Natural killer cell treated with Interleukin-12 subunit alpha and Interleukin-12 subunit beta and Interleukin-15 and Interleukin-18, amount 100 ng/mL, for 72 hours (primary cell): ENCODE data around the gene FBXW9. TPM values are rescaled to one million over a fixed set of nuclear protein-coding genes. Genes with fewer than 3 reads are reported as not detected.
A peak's percentile ranks its signal among the peaks of the same experiment; 100 is the strongest.
"Not testable (repeated sequence)": the region's sequence is repeated elsewhere in the genome, so short reads cannot be mapped to it uniquely, and the experiment has no call there.

ENCODE experiments used
- ATAC-seq, 2 donors: fragments of 150-1000 bp; cut with Tn5 transposase in 1 of 2; sonication (Bioruptor Pico), chemical (Tn5 transposase) in 1 of 2; 2 replicates each; pipeline ENCODE4 v1.10.0; 2021
- DNase-seq: peaks from one replicate; pipeline ENCODE4 v3.0.0; 2022; ENCODE audit warnings: low spot score
- H3K27ac Mint-ChIP-seq, 2 donors: 1 replicate in 1 of 2; 2 replicates in 1 of 2; pipeline ENCODE4 v1.8.0; 2022; ENCODE audit warnings: mixed read lengths in 2 of 2, mild to moderate bottlenecking in 1 of 2, moderate library complexity in 1 of 2
- H3K27me3 Mint-ChIP-seq, 2 donors: 1 replicate in 1 of 2; 2 replicates in 1 of 2; pipeline ENCODE4 v1.8.0; 2022; ENCODE audit warnings: mixed read lengths in 2 of 2
- H3K36me3 Mint-ChIP-seq: one replicate; pipeline ENCODE4 v1.8.0; 2022; ENCODE audit warnings: mixed read lengths
- H3K4me1 Mint-ChIP-seq, 2 donors: 1 replicate in 1 of 2; 2 replicates in 1 of 2; pipeline ENCODE4 v1.8.0; 2022; ENCODE audit warnings: low read depth in 2 of 2, mixed read lengths in 2 of 2, mild to moderate bottlenecking in 1 of 2
- H3K4me3 Mint-ChIP-seq: one replicate; pipeline ENCODE4 v1.8.0; 2022; ENCODE audit warnings: mixed read lengths
- H3K9me3 Mint-ChIP-seq: 2 replicates; pipeline ENCODE4 v1.8.0; 2022; ENCODE audit warnings: mixed read lengths
- total RNA-seq, 2 donors: library from RNA; stranded (reverse); gene quantifications; one replicate each; pipeline ENCODE4 v1.2.3, GENCODE V29; 2022

The FBXW9 gene
- total RNA-seq, 2 donors from 2014 or later = 5.6 to 15.4 TPM

DNA sequence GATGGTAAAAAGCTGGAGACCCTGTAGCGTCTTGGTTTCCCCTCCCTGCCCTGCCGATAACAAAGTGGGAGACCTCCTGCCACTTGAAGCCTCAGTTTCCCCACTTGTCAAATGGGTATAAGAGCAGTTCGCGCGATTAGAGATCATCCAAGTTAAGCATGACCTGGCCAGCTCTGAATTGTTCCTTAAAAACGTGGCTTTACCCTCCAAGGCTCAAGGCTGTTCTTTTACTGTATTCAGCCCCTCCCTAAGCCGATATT lies 26.9 kb upstream of the FBXW9 start:
- Mint-ChIP-seq H3K4me1 (peaks cover 40 to 48% of the 10 kb centered on the region in 2 donors), H3K4me3 (peak overlapping the region; percentile 99), H3K27me3 (no peaks in the 10 kb centered on the region), H3K36me3 (peaks cover 13% of the 10 kb centered on the region), H3K9me3 (no peaks in the 10 kb centered on the region), H3K27ac (peak overlapping the region; percentile 94 to 97)
- ATAC-seq = no peak
- DNase-seq = no peak

- peak overlapping the region; percentile 99 for H3K4me3 Mint-ChIP-seq
- DNase-seq (peak; percentile 96), ATAC-seq (peak; percentile 92 to 95)
- H3K27ac Mint-ChIP-seq = peak overlapping the region; percentile 94 to 97
- H3K36me3 Mint-ChIP-seq = peaks cover 13% of the 10 kb centered on the region
- no peaks in the 10 kb centered on the region for H3K27me3 Mint-ChIP-seq
- H3K9me3 Mint-ChIP-seq = no peaks in the 10 kb centered on the region
- peaks cover 40 to 48% of the 10 kb centered on the region in 2 donors for H3K4me1 Mint-ChIP-seq
Observed at GRCh38 chr19:12722566-12723380, 26.3 kb upstream of the FBXW9 start.

DNA sequence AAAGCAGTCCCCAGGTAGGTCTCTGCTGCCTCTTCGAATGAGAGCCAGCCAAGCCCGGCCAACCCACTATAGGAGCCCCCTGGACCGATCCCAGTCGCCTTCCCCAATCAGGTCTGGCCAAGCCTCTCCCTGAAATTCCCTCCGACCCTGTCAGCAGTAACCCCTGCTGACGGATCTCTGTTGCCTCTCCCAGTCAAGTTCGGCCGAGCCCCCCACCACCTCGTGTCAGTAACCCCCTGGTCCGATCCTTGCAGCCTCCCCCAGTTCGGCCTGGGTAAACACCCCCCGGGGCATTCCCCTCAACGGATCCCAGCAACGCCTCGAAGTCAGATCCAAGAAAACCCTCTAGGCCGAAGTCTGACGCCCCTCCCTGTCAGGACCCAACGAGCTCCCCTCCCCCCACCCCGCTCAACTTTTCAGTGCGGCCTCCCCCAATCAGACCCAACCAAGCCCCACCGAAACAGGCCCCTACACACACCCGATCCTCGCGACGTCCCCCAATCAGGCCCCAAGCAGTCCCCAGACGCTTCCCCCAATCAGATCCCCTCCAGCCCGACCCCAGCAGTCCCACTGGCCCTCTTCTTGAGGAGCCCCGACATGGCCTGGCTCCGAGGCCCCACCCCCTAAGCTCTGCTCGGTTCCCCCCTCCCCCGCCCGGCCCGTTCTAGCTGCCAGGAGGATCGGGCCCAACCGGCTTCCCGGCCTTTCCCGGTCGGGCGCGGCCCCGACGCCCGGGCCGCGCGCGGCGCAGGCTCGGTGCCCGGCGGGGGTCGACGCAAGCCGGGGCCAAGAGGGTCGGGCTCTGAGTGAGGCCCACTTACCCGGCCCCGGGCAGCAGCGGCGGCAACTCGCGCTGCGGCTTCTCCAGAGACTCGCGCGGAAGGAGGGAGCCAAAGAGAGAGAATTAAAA lies 25.5 kb upstream of the FBXW9 start:
- H3K27ac Mint-ChIP-seq = peak overlapping the region; percentile 94 to 97
- peak overlapping the region; percentile 99 for H3K4me3 Mint-ChIP-seq
- H3K4me1 Mint-ChIP-seq = peaks cover 40 to 48% of the 10 kb centered on the region in 2 donors
- ATAC-seq (peak; percentile 69 to 72), DNase-seq (peak; percentile 76)
- no peaks in the 10 kb centered on the region for H3K27me3 Mint-ChIP-seq
- H3K36me3 Mint-ChIP-seq = peaks cover 13% of the 10 kb centered on the region
- no peaks in the 10 kb centered on the region for H3K9me3 Mint-ChIP-seq

GRCh38 chr19:12720851-12721655 lies 24.6 kb upstream of the FBXW9 start:
- H3K9me3 Mint-ChIP-seq = no peaks in the 10 kb centered on the region
- H3K27me3 Mint-ChIP-seq = no peaks in the 10 kb centered on the region
- ATAC-seq = no peak
- peaks cover 8% of the 10 kb centered on the region for H3K36me3 Mint-ChIP-seq
- peak overlapping the region; percentile 99 for H3K4me3 Mint-ChIP-seq
- no peak for DNase-seq
- H3K4me1 Mint-ChIP-seq = peaks cover 42 to 43% of the 10 kb centered on the region in 2 donors
- peak overlapping the region; percentile 94 to 97 for H3K27ac Mint-ChIP-seq

DNA sequence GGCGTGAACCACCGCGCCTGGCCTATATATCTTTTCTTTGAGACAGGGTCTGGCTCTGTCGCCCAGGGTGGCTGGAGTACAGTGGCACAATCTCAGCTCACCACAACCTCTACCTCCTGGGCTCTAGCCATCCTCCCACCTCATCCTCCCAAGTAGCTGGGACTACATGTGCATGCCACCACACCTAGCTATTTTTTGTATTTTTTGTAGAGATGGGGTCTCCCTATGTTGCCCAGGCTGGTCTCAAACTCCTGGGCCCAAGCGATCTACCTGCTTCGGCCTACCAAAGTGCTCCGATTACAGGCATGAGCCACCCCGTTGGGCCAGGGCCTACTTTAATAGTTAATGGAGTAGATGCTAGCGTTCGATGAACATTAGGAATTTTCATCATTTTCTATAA lies 23.9 kb upstream of the FBXW9 start:
- ATAC-seq = no peak
- Mint-ChIP-seq H3K4me1 (peaks cover 42 to 43% of the 10 kb centered on the region in 2 donors), H3K36me3 (peaks cover 8% of the 10 kb centered on the region), H3K9me3 (no peaks in the 10 kb centered on the region), H3K27ac (peak overlapping the region; percentile 31 to 70), H3K4me3 (peak overlapping the region; percentile 81), H3K27me3 (no peaks in the 10 kb centered on the region)
- no peak for DNase-seq

GRCh38 chr19:12715929-12716328 lies 19.5 kb upstream of the FBXW9 start:
- Mint-ChIP-seq H3K27me3 (no peaks in the 10 kb centered on the region), H3K9me3 (no peaks in the 10 kb centered on the region), H3K27ac (peak overlapping the region in 1 of 2 donors; percentile 59), H3K4me3 (no peak overlapping the region), H3K4me1 (peaks cover 14 to 22% of the 10 kb centered on the region in 2 donors), H3K36me3 (no peaks in the 10 kb centered on the region)
- ATAC-seq (no peak), DNase-seq (no peak)

GRCh38 chr19:12715102-12715501 lies 18.7 kb upstream of the FBXW9 start:
- Mint-ChIP-seq H3K27me3 (no peaks in the 10 kb centered on the region), H3K27ac (no peak overlapping the region), H3K9me3 (no peaks in the 10 kb centered on the region), H3K36me3 (no peaks in the 10 kb centered on the region), H3K4me3 (no peak overlapping the region), H3K4me1 (peaks cover 8 to 16% of the 10 kb centered on the region in 2 donors)
- ATAC-seq (no peak), DNase-seq (no peak)

DNA sequence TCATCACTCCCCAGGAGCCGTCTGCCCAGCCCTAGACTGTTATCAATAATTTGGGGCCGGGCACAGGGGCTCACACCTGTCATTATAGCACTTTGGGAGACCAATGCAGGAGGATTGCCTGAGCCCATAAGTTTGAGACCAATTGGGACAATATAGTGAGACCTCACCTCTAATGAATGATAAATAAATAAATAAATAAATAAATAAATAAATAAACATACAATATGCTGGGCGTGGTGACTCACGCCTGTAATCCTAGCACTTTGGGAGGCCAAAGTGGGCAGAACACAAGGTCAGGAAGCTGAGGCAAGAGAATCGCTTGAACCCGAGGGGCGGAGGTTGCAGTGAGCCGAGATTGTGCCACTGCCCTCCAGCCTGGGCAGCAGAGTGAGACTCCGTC lies 16.9 kb upstream of the FBXW9 start:
- H3K27ac Mint-ChIP-seq, H3K4me3 Mint-ChIP-seq, DNase-seq, H3K9me3 Mint-ChIP-seq, H3K27me3 Mint-ChIP-seq, H3K36me3 Mint-ChIP-seq: not testable (repeated sequence)
- ATAC-seq = peak in 1 of 2 donors; percentile 21
- H3K4me1 Mint-ChIP-seq = peaks cover 0 to 11% of the 10 kb centered on the region in 2 donors

- H3K27ac Mint-ChIP-seq, H3K4me3 Mint-ChIP-seq, H3K36me3 Mint-ChIP-seq, ATAC-seq, DNase-seq, H3K27me3 Mint-ChIP-seq, H3K9me3 Mint-ChIP-seq: not testable (repeated sequence)
- peaks cover 0 to 11% of the 10 kb centered on the region in 2 donors for H3K4me1 Mint-ChIP-seq
Observed at GRCh38 chr19:12712077-12712476, 15.6 kb upstream of the FBXW9 start.

GRCh38 chr19:12711187-12711586 lies 14.8 kb upstream of the FBXW9 start:
- no peak overlapping the region for H3K4me3 Mint-ChIP-seq
- no peak overlapping the region for H3K27ac Mint-ChIP-seq
- H3K9me3 Mint-ChIP-seq = no peaks in the 10 kb centered on the region
- H3K4me1 Mint-ChIP-seq = peaks cover 0 to 5% of the 10 kb centered on the region in 2 donors
- H3K36me3 Mint-ChIP-seq = no peaks in the 10 kb centered on the region
- no peak for ATAC-seq
- H3K27me3 Mint-ChIP-seq = no peaks in the 10 kb centered on the region
- DNase-seq = no peak

DNA sequence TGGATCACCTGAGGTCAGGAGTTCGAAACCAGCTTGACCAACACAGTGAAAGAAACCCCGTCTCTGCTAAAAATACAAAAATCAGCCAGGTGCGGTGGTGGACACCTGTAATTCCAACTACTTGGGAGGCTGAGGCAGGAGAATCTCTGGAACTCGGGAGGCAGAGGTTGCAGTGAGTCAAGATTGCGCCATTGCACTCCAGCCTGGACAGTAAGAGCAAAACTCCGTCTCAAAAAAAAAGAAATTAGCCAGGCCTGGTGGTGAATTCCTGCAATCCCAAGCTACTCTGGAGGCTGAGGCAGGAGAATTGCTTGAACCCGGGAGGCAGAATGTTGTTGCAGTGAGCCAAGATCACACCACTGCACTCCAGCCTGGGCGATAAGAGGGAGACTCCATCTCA lies 12.2 kb upstream of the FBXW9 start:
- H3K36me3 Mint-ChIP-seq = no peaks in the 10 kb centered on the region
- no peak for ATAC-seq
- DNase-seq = no peak
- no peak overlapping the region for H3K4me3 Mint-ChIP-seq
- no peaks in the 10 kb centered on the region for H3K9me3 Mint-ChIP-seq
- H3K4me1 Mint-ChIP-seq = peaks cover 0 to 5% of the 10 kb centered on the region in 2 donors
- H3K27ac Mint-ChIP-seq = no peak overlapping the region
- no peaks in the 10 kb centered on the region for H3K27me3 Mint-ChIP-seq

- no peak overlapping the region for H3K4me3 Mint-ChIP-seq
- no peaks in the 10 kb centered on the region for H3K27me3 Mint-ChIP-seq
- no peak overlapping the region for H3K27ac Mint-ChIP-seq
- peaks cover 5% of the 10 kb centered on the region for H3K36me3 Mint-ChIP-seq
- ATAC-seq (no peak), DNase-seq (no peak)
- no peaks in the 10 kb centered on the region for H3K9me3 Mint-ChIP-seq
- peaks cover 0 to 3% of the 10 kb centered on the region in 2 donors for H3K4me1 Mint-ChIP-seq
Observed at GRCh38 chr19:12706332-12706718, 9.9 kb upstream of the FBXW9 start.

DNA sequence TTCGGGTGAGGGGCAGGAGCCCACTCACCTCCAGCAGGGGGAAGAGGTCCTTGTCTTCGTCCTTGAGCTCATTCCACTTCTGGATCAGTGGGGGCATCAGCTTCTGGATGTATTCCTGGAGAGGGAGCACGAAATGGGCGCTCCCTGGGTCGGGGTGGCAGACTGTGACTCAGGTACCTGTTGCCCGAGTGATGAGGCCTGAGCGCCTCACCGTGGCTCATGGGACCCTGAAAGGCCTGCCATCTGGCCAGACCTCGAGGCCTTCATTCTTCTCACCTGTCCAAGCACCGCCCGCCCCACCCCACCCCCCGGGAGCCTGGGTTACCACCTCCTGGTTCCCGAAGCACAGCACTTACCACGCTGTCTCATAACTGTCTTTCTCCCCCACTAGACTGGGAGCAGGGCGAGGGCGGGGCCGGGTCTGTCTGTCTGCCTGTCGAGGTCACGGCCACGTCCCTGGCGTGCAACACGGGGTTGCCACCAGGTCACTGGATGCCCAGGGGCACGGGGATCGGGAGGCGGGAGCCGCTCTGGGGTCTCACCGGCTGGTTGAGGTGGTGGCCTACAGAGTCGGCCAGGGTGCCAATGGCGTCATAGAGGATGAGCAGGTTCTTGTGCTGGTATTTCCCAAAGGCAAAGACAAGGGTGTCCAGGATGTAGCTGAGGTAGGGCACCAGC lies 9.4 kb upstream of the FBXW9 start:
- Mint-ChIP-seq H3K27ac (no peak overlapping the region), H3K4me3 (no peak overlapping the region), H3K9me3 (no peaks in the 10 kb centered on the region), H3K36me3 (peaks cover 5% of the 10 kb centered on the region), H3K4me1 (peaks cover 0 to 3% of the 10 kb centered on the region in 2 donors), H3K27me3 (no peaks in the 10 kb centered on the region)
- no peak for DNase-seq
- ATAC-seq = peak in 1 of 2 donors; percentile 15
